ENCODE measurements around the gene ANO9. TPM values are rescaled to one million over a fixed set of nuclear protein-coding genes. Genes with fewer than 3 reads are reported as not detected.

ANO9 gene
- total and polyA plus RNA-seq, 12 donors, result 0.07 to 2.9 (median 0.97) TPM; not detected in 5

DNA sequence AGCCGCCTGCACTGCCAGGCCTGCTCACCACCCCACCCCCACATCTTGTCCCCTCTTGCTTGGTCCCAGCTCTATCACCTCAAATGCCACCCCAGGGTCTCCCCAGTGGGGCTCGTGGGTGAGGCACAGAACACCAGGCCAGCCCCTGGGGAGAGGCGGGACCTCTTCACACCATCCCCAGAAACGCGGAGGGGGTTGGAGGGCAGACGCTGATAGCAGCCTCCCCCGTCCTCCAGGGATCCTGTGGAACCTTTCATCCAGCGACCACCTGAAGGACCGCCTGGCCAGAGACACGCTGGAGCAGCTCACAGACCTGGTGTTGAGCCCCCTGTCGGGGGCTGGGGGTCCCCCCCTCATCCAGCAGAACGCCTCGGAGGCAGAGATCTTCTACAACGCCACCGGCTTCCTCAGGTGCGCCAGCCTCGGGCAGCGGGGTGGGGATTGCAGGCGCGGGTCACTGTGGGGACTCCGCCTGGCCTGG, 42.0 kb downstream of the ANO9 start:
- no peak overlapping the region for H3K4me3 ChIP-seq
- intact Hi-C loops (cut with DNase I), result no loop called here
- H3K27me3 ChIP-seq, result peaks cover 5% of the 10 kb centered on the region
- H3K36me3 ChIP-seq (replicated peaks in 1 of 2), result no peaks in the 10 kb centered on the region
- WGBS, 4 donors, result 65 to 80% (median 69%) methylated on average over 3 to 21 of the region's 21 CpGs
- H3K4me1 ChIP-seq (replicated peaks in 1 of 2), result peaks cover 5% of the 10 kb centered on the region in 2 donors
- no peak overlapping the region for H3K27ac ChIP-seq
- no peaks in the 10 kb centered on the region for H3K9me3 ChIP-seq (replicated peaks in 1 of 3)
- no peak for TF ChIP-seq POLR2A (IDR thresholded peaks at IDR 0.05)
- TF ChIP-seq, protein P1, sequence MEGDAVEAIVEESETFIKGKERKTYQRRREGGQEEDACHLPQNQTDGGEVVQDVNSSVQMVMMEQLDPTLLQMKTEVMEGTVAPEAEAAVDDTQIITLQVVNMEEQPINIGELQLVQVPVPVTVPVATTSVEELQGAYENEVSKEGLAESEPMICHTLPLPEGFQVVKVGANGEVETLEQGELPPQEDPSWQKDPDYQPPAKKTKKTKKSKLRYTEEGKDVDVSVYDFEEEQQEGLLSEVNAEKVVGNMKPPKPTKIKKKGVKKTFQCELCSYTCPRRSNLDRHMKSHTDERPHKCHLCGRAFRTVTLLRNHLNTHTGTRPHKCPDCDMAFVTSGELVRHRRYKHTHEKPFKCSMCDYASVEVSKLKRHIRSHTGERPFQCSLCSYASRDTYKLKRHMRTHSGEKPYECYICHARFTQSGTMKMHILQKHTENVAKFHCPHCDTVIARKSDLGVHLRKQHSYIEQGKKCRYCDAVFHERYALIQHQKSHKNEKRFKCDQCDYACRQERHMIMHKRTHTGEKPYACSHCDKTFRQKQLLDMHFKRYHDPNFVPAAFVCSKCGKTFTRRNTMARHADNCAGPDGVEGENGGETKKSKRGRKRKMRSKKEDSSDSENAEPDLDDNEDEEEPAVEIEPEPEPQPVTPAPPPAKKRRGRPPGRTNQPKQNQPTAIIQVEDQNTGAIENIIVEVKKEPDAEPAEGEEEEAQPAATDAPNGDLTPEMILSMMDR (IDR thresholded peaks at IDR 0.05), result no peak
- no peak for DNase-seq

DNA sequence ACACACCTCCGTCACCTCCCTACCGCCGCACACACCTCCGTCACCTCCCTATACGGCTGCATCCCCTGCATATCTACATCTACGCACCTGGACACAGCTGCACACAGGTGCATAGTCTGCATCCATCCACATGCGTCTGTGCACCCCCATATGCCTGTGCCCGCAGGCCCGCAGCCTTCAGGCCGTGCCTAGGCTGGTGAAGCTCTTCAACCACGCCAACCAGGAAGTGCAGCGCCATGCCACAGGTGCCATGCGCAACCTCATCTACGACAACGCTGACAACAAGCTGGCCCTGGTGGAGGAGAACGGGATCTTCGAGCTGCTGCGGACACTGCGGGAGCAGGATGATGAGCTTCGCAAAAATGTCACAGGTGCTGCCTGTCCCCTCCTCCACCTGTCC, 43.0 kb downstream of the ANO9 start:
- H3K27ac ChIP-seq, result no peak overlapping the region
- H3K27me3 ChIP-seq, result peaks cover 5% of the 10 kb centered on the region
- TF ChIP-seq, protein P1 (IDR thresholded peaks at IDR 0.05), result no peak
- TF ChIP-seq POLR2A (IDR thresholded peaks at IDR 0.05), result no peak
- intact Hi-C loops (cut with DNase I), result no loop called here
- no peak overlapping the region for H3K4me3 ChIP-seq
- H3K9me3 ChIP-seq (replicated peaks in 1 of 3), result no peaks in the 10 kb centered on the region
- peaks cover 5% of the 10 kb centered on the region in 2 donors for H3K4me1 ChIP-seq (replicated peaks in 1 of 2)
- WGBS, 4 donors, result 86 to 91% (median 89%) methylated on average over 13 to 20 of the region's 20 CpGs
- DNase-seq, result no peak
- H3K36me3 ChIP-seq (replicated peaks in 1 of 2), result no peaks in the 10 kb centered on the region

DNA sequence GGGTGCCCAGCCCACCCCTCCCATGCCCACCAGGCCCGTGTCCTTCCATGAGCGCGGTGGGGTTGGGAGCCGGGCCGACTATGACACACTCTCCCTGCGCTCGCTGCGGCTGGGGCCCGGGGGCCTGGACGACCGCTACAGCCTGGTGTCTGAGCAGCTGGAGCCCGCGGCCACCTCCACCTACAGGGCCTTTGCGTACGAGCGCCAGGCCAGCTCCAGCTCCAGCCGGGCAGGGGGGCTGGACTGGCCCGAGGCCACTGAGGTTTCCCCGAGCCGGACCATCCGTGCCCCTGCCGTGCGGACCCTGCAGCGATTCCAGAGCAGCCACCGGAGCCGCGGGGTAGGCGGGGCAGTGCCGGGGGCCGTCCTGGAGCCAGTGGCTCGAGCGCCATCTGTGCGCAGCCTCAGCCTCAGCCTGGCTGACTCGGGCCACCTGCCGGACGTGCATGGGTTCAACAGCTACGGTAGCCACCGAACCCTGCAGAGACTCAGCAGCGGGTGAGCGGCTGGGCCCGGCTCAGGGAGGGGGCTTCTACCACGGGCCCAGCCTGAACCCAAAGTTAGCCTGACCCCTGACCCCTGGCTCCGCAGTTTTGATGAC, 44.8 kb downstream of the ANO9 start:
- H3K36me3 ChIP-seq (replicated peaks in 1 of 2), result no peaks in the 10 kb centered on the region
- no peak for TF ChIP-seq POLR2A (IDR thresholded peaks at IDR 0.05)
- TF ChIP-seq, protein P1 (IDR thresholded peaks at IDR 0.05), result peak; percentile 38 to 71 (median 48)
- H3K27ac ChIP-seq, result no peak overlapping the region
- H3K27me3 ChIP-seq, result peaks cover 8% of the 10 kb centered on the region
- H3K9me3 ChIP-seq (replicated peaks in 1 of 3), result no peaks in the 10 kb centered on the region
- peak overlapping the region in 2 of 4 donors; percentile 15 to 51 for H3K4me3 ChIP-seq
- DNase-seq, result peak; percentile 63 to 78 (median 72)
- H3K4me1 ChIP-seq (replicated peaks in 1 of 2), result peaks cover 5% of the 10 kb centered on the region in 2 donors
- WGBS, 4 donors, result 23 to 53% (median 35%) methylated on average over 1 to 43 of the region's 43 CpGs
- intact Hi-C loops (cut with DNase I), result no loop called here

DNA sequence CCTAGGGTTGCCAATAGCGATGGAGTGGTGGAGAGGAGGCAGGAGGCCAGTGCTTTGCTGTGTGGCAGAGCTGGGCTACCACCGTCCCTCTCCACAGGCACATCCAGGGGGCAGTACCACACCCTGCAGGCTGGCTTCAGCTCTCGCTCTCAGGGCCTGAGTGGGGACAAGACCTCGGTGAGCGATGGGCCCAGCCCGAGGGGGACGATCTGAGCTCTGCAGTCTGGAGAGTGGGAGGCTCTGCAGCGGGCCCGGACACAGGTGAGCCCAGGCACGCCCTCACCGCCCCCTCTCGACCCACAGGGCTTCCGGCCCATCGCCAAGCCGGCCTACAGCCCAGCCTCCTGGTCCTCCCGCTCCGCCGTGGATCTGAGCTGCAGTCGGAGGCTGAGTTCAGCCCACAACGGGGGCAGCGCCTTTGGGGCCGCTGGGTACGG, 45.3 kb downstream of the ANO9 start:
- Histone ChIP-seq H3K27ac (no peak overlapping the region), H3K9me3 (replicated peaks in 1 of 3) (no peaks in the 10 kb centered on the region), H3K4me3 (peak overlapping the region in 2 of 4 donors; percentile 15 to 51), H3K4me1 (replicated peaks in 1 of 2) (peaks cover 5% of the 10 kb centered on the region in 2 donors), H3K27me3 (peaks cover 11% of the 10 kb centered on the region), H3K36me3 (replicated peaks in 1 of 2) (no peaks in the 10 kb centered on the region)
- intact Hi-C loops (cut with DNase I), result no loop called here
- no peak for TF ChIP-seq POLR2A (IDR thresholded peaks at IDR 0.05)
- TF ChIP-seq, protein P1 (IDR thresholded peaks at IDR 0.05), result no peak
- WGBS, 4 donors, result 33 to 60% (median 42%) methylated on average over 2 to 23 of the region's 23 CpGs
- DNase-seq, result no peak
